Sigmoid colon (tissue), 4 donors: ENCODE data around the gene SPTBN5.

Experiments
- POLR2A ChIP-seq, 2 donors: fragments of 450-650 bp; IDR thresholded peaks; one replicate each; pipeline ENCODE4 v1.6.1; 2016; ENCODE audit warnings: antibody characterized with exemption in 2 of 2, mild to moderate bottlenecking in 2 of 2, moderate library complexity in 2 of 2
- POLR2AphosphoS5 ChIP-seq, 4 donors: sonication (generic); formaldehyde crosslinking; IDR thresholded peaks; one replicate each; pipeline ENCODE4 v1.6.1; 2017; ENCODE audit warnings: antibody characterized with exemption in 4 of 4
- TF ChIP-seq, protein P1 (sequence below), 4 experiments: fragments of 450-650 bp in 3 of 4; fragments of 200-600 bp in 1 of 4; IDR thresholded peaks; one replicate each; pipeline ENCODE4 v1.5.1; 2016 to 2019; ENCODE audit warnings: antibody characterized with exemption in 4 of 4, mild to moderate bottlenecking in 3 of 4, moderate library complexity in 2 of 4

DNA sequence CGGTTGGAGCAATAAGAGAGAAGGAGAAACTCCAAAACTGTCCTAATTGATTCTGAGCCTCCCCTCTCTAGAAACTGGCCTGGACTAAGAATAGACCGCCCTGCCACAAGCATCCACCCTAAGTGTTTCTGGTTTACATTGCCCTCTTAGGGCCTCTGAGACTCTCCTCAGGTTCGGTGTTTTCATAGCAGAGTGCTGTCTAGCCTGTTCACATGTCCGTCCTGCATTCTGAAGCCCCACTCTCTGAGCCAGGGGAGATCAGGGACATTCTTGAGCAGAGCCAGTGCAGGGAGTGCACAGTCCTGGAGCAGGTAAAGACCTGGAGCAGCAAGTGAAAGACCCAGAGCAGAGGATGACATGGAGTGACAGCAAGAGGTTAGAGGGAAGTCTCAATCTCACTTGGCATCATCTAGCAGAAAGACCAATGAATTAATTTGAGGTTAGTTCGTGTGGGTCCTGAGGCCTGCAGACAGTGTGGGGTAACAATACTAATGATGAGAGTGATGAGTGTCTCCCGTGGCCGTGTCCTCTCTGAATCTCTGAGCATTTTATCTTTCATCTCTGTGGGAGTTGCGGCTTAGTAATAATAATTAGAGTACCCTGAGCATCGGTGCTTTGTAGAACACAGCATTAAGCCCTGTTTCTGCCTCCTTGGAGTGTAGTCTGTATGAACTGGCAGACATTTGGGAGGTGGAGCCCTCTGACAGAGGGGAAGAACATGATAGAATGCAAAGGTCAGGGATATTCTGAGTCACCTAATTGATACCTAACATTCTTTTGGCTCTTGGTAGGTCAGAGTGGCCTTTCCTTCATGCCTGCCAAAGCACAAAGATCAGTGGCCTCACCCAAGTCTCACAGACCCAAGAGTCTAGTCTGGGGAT, 95.0 kb downstream of the SPTBN5 start:
- TF ChIP-seq POLR2AphosphoS5 (IDR thresholded peaks at IDR 0.05) = no peak
- TF ChIP-seq, protein P1, sequence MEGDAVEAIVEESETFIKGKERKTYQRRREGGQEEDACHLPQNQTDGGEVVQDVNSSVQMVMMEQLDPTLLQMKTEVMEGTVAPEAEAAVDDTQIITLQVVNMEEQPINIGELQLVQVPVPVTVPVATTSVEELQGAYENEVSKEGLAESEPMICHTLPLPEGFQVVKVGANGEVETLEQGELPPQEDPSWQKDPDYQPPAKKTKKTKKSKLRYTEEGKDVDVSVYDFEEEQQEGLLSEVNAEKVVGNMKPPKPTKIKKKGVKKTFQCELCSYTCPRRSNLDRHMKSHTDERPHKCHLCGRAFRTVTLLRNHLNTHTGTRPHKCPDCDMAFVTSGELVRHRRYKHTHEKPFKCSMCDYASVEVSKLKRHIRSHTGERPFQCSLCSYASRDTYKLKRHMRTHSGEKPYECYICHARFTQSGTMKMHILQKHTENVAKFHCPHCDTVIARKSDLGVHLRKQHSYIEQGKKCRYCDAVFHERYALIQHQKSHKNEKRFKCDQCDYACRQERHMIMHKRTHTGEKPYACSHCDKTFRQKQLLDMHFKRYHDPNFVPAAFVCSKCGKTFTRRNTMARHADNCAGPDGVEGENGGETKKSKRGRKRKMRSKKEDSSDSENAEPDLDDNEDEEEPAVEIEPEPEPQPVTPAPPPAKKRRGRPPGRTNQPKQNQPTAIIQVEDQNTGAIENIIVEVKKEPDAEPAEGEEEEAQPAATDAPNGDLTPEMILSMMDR (IDR thresholded peaks at IDR 0.05) = no peak
- TF ChIP-seq POLR2A (IDR thresholded peaks at IDR 0.05) = no peak
